ENCODE data around the gene MYO1B. TPM values are rescaled to one million over a fixed set of nuclear protein-coding genes. Genes with fewer than 3 reads are reported as not detected.

The MYO1B gene
- polyA plus RNA-seq, 1 donor from 2014 or later, result 72.2 TPM

GRCh38 chr2:191446910-191447309 lies 201.7 kb downstream of the MYO1B start:
- Histone ChIP-seq H3K9me2 (ENCODE audit: insufficient read depth, low read length) (no peaks in the 10 kb centered on the region), H3K36me3 (ENCODE audit: insufficient read depth, low read length) (no peaks in the 10 kb centered on the region), H3K79me2 (replicated peaks; ENCODE audit: insufficient read depth, low read length) (no peaks in the 10 kb centered on the region), H3F3A (ENCODE audit: insufficient read depth, low read length, poor library complexity, severe bottlenecking) (no peaks in the 10 kb centered on the region), H3K27ac (ENCODE audit: low read length) (no peak overlapping the region), H3K4me3 (ENCODE audit: low read length) (no peak overlapping the region), H3K4me2 (ENCODE audit: low read length) (no peak overlapping the region), H3K9me3 (ENCODE audit: low read length) (no peaks in the 10 kb centered on the region), H2AFZ (ENCODE audit: low read depth, low read length) (no peak overlapping the region), H4K20me1 (ENCODE audit: insufficient read depth) (no peaks in the 10 kb centered on the region), H3K27me3 (ENCODE audit: insufficient read depth, low read depth, low read length) (no peaks in the 10 kb centered on the region), H3K9ac (ENCODE audit: low read length) (no peak overlapping the region)
- TF ChIP-seq POLR2AphosphoS5 (IDR thresholded peaks at IDR 0.05) (no peak), EZH2 (IDR thresholded peaks at IDR 0.05; ENCODE audit: borderline replicate concordance, insufficient read depth, low read length, poor library complexity, severe bottlenecking) (no peak), MXI1 (conservative IDR thresholded peaks at IDR 0.05; ENCODE audit: poor library complexity, severe bottlenecking) (no peak), CTCF (IDR thresholded peaks at IDR 0.05; ENCODE audit: poor library complexity, severe bottlenecking) (no peak), SMC3 (conservative IDR thresholded peaks at IDR 0.05; ENCODE audit: poor library complexity) (no peak), RAD21 (conservative IDR thresholded peaks at IDR 0.05) (no peak), EP300 (conservative IDR thresholded peaks at IDR 0.05; ENCODE audit: poor library complexity, severe bottlenecking) (no peak), TAF1 (IDR thresholded peaks at IDR 0.05; ENCODE audit: low read depth) (no peak), REST (IDR thresholded peaks at IDR 0.05; ENCODE audit: borderline replicate concordance) (no peak)

DNA sequence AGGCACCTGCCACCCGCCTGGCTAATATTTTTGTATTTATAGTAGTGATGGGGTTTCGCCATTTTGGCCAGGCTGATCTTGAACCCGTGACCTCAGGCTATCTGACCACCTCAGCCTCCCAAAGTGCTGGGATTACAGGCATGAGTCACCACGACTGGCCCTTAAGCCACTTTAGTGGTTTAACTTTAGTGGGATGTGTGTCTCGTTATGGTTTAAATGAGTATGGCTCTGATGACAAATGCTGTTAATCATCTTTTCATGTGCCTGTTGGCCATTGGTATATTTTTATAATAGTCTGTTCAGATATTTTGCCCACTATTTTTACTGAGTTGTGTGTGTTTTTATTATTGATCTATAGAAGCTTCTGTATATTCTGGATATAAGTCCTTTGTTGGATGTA lies 205.9 kb downstream of the MYO1B start:
- H3K36me3 ChIP-seq (ENCODE audit: insufficient read depth, low read length), result no peaks in the 10 kb centered on the region
- no peak overlapping the region for H3K4me3 ChIP-seq (ENCODE audit: low read length)

More for the DNA sequence above, 205.9 kb downstream of the MYO1B start:
- TF ChIP-seq REST (IDR thresholded peaks at IDR 0.05; ENCODE audit: borderline replicate concordance), result no peak
- TF ChIP-seq EP300 (conservative IDR thresholded peaks at IDR 0.05; ENCODE audit: poor library complexity, severe bottlenecking), result no peak
- no peak for TF ChIP-seq EZH2 (IDR thresholded peaks at IDR 0.05; ENCODE audit: borderline replicate concordance, insufficient read depth, low read length, poor library complexity, severe bottlenecking)
- no peak for TF ChIP-seq CTCF (IDR thresholded peaks at IDR 0.05; ENCODE audit: poor library complexity, severe bottlenecking)
- no peak for TF ChIP-seq RAD21 (conservative IDR thresholded peaks at IDR 0.05)
- TF ChIP-seq SMC3 (conservative IDR thresholded peaks at IDR 0.05; ENCODE audit: poor library complexity), result no peak
- no peak for TF ChIP-seq TAF1 (IDR thresholded peaks at IDR 0.05; ENCODE audit: low read depth)
- no peak for TF ChIP-seq MXI1 (conservative IDR thresholded peaks at IDR 0.05; ENCODE audit: poor library complexity, severe bottlenecking)
- TF ChIP-seq POLR2AphosphoS5 (IDR thresholded peaks at IDR 0.05), result no peak
- Histone ChIP-seq H4K20me1 (ENCODE audit: insufficient read depth) (no peaks in the 10 kb centered on the region), H3K79me2 (replicated peaks; ENCODE audit: insufficient read depth, low read length) (no peaks in the 10 kb centered on the region), H3F3A (ENCODE audit: insufficient read depth, low read length, poor library complexity, severe bottlenecking) (no peaks in the 10 kb centered on the region), H3K4me2 (ENCODE audit: low read length) (no peak overlapping the region), H3K9me3 (ENCODE audit: low read length) (peaks cover 4% of the 10 kb centered on the region), H3K9ac (ENCODE audit: low read length) (no peak overlapping the region), H3K9me2 (ENCODE audit: insufficient read depth, low read length) (no peaks in the 10 kb centered on the region), H2AFZ (ENCODE audit: low read depth, low read length) (no peak overlapping the region), H3K27ac (ENCODE audit: low read length) (no peak overlapping the region), H3K27me3 (ENCODE audit: insufficient read depth, low read depth, low read length) (no peaks in the 10 kb centered on the region)
